Limb (tissue), 2 donors: ENCODE measurements around the gene COL8A1.
A peak's percentile ranks its signal among the peaks of the same experiment; 100 is the strongest.

Experiments used
- DNase-seq, 2 donors: peaks; one replicate each; pipeline ENCODE4 v3.0.0-alpha.2; 2016; ENCODE audit errors: extremely low spot score in 2 of 2

Gene COL8A1

DNA sequence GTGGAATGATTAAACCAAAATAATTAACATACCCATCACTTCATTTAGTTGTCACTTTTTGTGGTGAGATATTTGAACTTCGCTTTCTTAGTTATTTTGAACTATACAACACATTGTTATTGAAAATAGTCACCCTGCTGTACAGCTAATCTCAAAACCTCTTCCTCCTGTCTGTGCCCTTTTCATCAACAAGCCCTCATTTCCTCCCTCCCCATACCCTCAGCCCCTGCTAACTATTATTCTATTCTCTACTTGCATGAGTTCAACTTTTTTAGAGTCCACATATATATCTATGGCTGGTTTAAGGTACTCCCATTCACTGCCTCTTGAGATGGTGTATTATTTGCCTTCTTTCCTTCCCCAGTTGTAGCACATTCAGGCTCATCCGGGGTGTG lies 32.2 kb downstream of the COL8A1 start:
- DNase-seq, result no peak

DNA sequence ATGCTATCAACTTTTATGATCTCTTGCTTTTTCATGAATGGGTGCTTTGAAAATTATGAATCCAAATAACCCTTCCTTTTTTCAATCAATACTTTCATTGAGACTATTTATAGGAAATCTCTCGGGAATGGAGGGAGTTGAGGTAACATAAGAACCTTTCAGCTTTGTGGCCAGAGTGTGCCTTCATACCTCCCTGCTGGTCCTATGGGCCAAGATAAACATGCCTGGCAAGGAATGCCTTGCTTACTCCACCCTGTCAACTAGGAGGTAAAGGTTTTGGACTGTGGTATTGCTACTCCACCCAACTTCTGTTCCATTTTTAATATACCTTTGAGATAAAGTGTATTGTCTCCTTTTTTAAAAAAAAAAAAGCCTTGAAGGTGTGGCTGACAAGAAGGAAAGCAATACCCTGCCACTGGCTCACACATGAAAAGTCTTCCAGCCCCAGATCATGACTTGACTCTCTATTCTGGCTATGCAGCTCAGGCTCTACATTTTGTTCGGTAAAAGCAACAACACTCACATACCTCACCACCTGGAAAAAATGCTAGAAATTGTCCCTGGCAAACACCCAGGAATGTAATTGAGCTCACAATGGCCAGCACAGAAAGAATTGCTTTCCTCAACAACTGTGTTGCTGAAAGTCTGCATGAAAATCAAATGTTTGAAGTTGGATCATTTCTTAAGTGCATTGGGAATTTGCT lies 35.8 kb downstream of the COL8A1 start:
- no peak for DNase-seq

DNA sequence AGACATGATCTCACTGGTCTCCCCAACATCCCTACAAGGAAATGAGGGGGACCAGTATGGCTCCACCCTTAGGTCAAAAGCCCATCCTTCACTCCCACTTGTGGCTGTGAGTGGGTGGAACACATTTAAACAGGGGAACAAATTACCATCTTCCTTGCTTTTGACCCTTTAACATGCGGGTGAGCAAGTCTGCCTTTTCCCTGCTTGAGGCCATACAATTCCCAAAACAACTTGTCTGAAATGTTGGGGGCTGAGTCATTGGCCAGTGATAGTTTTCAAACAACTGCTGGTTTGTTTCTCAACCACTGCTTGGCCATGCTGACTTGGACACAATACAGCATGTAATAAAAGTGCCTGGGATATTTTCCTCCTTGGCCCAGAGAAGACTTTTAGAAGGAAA lies 39.6 kb downstream of the COL8A1 start:
- no peak for DNase-seq

DNA sequence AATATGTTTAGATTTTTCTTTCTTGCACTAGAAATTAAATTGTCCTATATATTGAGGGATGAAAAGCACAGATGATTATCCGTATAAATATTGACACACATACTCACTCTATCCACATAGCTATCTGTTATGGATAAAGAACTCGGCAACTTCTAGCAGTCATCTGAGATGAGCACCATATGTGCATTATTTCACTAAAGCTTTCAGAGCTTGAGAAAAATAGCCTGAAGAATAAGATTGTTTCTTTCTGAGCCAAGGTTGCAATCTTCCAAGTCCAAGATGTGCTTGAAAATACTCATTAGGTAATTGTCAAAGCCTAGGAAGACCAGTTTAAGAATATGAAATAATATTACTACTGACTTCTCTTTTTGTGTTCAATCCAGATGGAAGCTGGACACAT lies 40.5 kb downstream of the COL8A1 start:
- no peak for DNase-seq

DNA sequence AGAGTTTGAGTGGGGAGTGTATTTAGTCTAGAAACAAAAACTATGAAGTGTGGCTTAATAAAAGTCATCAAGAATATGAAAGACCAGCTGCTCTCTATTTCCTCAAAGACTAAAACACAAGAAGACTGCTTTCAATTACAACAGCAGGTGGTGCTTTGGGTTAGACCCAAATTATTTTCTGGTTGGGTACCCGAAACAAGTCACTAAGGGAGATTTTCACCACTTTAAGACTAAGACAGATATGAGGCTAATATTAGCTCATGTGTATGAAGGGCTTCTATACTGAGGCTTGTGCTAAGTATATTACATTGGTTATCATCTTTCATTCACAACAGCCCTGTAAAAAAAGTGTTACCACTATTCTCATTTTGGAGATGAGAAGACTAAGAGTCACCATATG lies 43.1 kb downstream of the COL8A1 start:
- no peak for DNase-seq

DNA sequence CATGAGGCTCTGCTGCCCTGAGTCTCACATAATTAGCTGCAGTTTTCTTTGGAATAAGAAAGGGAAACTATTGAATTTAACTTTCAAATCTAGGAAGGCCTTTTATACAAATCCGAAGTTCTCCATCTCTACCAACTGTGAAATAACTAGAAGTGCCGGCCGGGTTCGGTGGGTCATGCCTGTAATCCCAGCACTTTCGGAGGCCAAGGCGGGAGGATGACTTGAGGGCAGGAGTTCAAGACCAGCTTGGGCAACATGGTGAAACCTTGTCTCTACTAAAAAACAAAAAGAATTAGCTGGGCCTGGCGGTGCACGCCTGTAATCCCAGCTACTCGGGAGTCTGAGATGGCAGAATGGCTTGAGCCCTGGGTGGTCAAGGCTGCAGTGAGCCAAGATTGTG lies 43.6 kb downstream of the COL8A1 start:
- DNase-seq, result no peak

DNA sequence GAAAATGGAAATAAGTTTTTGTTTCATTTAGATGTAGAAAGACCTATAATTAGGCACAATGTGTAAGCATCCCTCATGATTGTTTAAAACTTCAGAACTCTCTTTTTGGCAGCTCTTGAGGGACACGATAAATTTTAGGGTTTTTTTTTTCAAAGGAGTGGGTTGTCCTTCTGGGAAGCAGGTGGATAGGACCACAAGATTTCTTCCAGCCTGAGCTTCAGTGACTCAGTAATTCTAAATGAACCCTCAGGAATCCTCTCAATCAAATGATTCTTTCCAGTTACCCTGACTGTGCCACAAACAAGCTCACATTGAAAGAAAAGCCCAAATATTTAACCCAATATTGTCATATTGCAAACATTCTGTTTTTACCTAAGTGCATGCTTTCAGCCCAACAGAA lies 45.1 kb downstream of the COL8A1 start:
- no peak for DNase-seq

DNA sequence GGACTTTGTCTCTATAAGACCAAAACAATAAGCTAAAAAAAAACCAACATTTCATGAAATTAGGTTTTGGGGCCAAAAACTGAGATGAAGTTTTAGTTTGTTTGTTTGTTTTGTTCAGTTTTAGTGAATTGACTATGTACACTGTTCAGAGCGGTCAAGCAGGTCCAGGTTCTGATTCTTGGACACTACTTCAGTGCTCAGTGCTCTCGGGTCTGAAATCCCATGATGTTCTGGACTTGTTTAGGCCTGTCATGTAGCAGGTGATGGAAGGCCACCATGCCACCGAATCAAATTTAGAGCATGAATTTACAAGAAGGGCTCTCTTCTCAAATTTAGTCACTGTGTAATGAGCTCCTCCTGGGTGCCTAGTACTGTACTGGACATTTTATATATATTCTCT lies 45.5 kb downstream of the COL8A1 start:
- DNase-seq, result no peak

DNA sequence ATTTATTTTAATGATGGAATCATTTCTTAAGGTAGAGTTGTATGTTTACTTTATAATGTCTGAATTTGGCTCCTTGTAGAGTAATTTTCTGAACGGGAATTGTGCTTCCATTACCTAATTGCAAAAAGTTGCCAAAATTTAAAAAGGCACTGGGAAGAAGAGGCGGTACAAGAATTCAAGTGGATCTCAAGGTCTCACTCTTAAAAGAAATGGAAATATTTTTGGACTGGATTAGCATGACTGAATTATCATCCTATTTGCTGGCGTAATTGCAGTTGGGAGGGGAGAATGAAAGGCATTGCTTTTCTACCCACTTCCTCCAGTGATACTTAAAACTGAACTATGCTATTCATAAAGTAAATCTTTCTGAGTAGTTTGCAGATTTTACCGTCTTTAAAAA lies 46.2 kb downstream of the COL8A1 start:
- DNase-seq, result peak in 1 of 2 donors; percentile 8

DNA sequence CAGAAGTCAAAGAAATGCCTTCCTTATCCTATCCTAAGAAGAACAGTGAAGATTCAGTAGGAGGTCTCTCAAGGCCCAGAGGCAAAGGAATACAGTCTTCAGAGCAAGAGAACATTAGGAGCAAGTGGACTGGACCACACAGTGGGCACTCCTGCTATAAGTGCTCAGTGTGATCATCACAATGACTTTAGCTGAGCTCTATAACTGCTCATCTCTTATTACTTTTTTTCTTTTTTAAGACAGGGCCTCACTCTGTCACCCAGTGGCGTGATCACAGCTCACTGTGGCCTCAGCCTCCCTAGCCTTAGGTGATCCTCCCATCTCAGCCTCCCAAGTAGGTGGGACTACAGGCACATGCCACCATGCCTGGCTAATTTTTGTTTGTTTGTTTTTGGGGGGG lies 48.1 kb downstream of the COL8A1 start:
- no peak for DNase-seq

DNA sequence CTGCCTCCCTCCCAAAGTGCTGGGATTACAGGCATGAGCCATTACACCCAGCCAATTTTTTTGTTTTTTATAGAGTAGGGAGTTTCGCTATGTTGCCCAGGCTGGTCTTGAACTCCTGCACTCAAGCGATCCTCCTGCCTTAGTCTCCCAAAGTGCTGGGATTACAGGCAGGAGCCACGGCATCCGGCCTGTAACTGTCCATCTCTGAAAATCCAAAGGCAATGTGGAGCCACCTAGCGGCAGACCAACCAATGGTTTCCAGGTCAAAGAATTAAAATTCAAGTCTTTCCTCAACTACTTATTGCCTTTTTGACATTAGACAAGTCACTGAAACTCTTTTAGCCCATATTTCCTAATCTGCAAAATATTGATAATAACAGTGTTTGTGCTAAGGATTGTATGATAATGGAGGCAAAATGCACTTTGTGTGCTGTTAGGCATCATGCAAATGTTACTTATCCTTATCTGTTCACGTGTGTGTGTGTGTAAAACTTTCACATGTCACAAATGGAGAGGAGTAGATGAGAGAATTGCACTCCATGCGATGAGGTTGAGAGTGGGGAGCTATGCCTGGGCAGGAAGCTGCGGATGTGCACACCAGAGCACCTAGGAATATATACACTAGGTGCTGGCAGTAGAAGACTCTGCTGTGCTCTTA lies 48.7 kb downstream of the COL8A1 start:
- DNase-seq, result peak; percentile 24 to 64

DNA sequence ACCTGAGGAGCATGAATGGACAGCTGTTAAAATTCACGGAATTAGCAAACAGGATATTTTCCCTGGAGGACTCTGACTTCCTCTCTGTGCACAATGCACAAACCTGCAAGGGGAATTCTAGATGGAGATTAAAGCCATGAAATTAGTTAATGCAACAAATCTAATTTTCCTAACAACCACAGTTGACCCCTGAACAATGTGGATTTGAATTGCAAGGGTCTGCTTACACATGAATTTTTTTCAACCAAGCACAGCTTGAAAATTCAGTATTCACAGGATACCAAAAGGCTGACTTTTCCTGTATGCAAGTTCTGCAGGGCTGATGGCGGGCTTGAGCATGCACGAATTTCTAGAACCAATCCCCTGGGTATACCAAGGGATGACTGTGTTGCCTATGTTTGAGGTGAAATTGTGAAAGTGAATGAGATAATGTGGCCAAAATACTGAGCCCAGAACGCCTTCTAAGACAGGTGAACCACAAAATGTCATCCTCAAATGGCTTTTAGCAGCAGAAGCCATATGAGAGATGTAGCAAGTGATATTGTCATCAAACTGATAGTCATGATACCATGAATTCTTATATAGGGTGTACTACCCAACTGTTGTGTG lies 52.5 kb downstream of the COL8A1 start:
- DNase-seq, result no peak

DNA sequence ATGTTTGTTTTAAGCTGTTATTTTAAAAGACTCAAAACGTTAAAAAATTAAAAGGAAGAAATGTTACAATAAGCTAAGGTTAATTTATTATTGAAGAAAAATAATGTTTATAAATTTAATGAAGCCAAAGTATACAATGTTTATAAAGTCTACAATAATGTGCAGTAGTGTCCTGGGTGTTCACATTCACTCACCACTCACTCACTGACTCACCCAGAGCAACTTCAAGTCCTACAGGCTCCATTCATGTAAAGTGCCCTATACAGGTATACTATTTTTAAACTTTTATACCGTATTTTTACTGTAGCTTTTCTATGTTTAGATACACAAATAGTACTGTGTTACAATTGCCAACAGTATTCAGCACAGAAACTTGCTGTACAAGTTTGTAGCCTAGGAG lies 55.2 kb downstream of the COL8A1 start:
- no peak for DNase-seq

DNA sequence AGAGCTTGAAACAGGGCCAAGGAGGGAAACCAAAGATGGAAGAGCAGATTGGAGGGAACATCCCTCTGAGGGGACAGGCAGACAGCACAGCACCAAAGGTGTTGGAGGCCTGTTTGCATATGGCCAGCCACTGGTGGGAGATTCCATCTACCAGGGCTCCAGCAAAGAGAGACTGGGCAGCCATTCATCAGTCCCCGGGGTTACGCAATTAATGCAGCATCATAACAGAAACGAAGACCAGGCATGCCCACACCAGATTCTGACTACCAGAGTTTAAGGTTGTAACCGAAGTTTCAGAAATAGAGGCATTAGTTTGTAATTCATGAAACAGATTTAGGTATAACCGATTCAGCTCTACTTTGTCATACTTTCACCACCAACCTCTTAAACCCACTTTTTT lies 58.1 kb downstream of the COL8A1 start:
- DNase-seq, result no peak

DNA sequence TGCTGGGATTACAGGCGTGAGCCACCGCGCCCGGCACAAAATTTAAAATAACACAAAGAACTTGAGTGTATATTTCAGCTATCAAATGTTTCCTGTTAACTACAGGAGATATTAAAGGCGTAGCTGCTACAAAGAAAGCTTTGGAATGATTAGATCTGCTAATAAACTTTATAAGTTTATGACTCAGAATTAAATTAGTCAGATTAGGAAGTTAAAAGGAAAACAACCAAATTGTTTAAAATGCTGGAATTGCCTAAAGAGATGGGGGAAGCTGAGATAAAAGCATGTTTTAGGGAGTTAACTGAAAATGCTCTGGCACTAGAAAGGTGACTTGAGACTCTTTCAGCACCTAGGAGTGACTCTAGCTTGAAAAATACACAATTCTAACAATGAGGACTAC lies 58.9 kb downstream of the COL8A1 start:
- DNase-seq, result no peak

DNA sequence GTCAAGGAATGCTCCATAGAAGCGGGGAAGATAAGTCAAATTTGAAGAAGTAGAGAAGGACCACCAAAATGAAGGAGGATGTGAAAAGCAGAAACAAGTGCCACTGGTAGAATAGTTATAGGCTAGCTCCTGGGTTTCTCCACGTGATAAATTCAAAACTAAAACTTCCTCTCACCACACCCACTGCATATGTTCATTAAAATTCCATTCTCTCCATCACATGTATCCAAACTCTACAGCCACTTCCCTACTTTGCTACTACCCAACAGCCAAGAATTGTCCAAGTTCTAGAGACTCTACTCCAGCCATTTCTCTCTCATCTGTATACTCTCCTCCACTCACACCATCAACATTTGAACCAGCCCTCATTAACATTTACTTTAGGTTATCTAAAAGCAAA lies 60.5 kb downstream of the COL8A1 start:
- DNase-seq, result no peak

DNA sequence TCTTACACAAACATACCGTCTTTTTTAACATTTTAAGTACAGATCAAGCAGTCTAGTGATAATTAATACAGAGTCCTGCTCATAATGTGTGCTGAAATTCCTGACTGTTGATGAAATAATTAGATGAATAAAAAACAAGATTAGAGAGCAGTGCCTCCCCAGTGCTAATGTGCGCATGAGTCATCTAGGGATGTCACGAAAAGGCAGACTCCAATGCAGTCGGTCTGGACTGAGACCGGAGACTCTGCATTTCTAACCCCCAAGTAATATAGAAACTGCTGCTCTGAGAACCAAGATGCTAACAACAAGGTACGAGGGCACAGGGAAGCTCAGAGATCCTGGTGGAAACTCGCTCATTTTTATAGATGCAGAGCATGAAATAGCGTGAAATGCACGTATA lies 61.4 kb downstream of the COL8A1 start:
- DNase-seq, result no peak

DNA sequence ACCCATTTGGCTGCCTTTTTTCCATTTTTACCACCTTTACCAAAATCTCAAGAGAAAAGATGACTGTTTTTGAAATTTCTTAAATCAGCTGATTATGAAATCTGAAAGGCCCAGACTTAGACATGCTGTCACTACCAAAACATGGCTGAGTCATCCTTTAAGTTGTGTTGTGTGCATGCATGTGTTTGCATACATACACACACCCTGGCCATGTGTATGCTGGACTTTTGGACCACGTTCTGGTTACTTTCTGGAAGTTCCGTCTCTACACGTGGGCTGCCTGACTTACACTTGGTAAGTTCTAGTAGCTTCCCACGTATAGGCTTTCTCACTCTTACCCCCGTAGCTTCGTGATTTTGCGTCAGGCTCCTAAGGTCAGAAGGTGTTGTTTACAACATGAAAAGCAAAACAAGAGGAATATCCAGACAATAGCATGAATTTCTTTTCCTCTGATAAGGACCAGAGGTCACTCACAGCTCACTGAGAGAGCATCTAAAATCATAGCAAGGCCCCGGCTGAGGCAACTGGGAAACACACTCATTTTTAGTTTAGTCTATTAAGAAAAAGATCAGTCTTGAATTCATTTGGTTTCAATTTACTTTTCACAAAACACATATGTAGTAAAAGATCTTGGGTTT lies 62.4 kb downstream of the COL8A1 start:
- no peak for DNase-seq

DNA sequence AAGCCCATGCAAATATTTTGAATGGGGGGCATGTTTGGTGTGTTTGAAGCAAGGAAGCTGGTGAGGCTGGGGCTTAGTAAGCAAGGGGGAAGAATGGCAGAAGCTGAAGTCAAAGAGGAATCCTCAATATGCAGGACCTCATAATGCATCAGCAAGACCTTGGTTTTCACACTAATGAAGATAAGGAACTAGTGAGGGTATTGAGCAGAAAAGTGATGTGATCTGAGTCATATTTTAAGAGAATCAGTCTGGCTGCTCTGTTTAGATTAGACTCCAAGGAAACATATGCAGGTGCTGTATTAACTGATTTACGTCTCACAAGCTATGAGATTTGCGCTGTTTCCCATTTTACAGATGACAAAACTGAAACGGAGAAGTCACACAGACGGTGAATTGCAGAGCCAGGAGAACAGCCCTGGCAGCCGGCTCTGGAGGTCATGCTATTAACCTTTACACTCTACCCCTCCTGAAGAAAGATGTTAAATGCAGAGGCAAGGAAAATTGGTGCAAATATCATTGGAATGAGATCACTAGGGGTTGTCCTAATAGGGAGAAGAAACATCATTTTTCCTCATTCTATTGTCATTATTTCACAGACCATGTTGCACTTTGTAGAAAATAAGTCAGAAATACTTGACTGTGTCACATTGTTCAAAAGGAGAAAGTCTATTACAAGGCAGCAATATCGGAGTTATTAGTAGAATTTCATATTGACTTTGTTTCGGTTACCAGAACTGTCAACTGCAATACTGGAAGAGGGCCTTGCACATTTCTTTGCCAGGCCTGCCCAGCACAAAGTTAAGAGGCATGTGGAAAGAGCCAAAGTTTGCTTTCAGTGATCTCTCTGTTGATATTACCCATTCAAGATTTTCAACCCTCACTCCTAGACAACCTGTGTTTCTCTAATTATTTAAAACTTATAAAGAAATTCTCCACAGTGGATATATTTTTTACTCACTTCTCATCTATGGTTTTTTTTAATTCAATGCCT lies 64.9 kb downstream of the COL8A1 start:
- no peak for DNase-seq

DNA sequence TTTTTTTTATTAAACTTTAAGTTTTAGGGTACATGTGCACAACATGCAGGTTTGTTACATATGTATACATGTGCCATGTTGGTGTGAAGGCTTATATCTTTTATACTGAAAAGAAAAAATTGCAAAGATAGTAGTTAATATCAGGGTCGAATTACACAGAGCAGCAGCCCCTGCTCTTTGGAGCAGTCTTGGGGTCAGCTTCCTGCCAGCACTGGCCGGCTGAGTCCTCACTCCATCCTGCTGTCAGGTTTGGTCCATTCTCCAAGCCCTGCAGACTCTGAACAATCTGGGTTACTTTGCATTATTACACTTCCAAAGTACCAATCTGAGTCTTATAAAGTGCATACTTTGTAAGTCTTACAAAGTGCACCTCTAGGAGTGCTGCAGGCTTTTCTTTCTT lies 66.0 kb downstream of the COL8A1 start:
- DNase-seq, result no peak

DNA sequence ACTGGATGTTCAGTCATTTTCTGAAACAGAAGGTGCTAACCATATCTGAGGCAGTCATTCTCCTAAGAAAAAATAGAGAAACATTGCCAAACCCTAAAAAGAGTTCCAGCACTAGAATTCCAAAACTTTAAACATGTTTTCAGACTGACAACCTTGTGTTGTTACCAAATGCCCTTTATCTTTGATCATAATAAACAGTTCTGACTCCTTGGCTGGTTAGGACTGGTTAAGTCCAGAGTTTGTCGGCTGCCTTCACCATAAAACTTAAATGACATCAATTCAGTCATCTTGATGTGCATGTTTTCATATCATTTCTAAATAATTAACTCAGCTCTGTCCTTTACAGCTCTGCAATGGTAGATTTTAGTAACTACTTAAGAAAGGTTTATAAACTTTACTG lies 68.0 kb downstream of the COL8A1 start:
- DNase-seq, result no peak
